ENCODE data around the gene PTPRN2. TPM values are rescaled to one million over a fixed set of nuclear protein-coding genes. Genes with fewer than 3 reads are reported as not detected.

The PTPRN2 gene
- total RNA-seq, 1 experiment from 2014 or later = 2.1 TPM

DNA sequence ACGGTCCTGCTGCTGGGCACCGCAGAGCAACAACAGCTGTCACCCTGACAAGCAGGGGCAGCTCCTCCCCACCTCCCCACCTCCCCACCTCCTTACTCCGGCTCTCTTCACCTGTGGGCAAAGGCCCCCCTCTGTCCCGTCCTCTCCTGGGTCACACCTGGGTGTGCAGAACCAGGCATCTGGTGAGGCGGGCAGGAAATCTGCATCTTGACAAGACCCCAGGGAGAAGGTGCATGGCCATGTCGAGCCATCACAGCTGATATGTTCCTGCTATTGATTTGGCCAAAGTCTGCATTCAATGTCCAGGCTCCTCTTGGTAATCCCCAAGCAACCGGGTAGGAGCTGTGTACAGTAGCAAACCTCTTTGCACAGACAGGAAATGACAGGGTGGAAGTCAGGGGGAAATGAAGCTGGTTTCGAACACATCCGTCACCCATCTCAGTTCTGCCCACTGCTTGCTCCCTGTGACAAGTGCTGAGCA lies 696.7 kb downstream of the PTPRN2 start:
- no peak for DNase-seq (ENCODE audit: low read depth, low spot score)
- Histone ChIP-seq H3K9me3 (ENCODE audit: control insufficient read depth in 1 of 2, insufficient read depth in 1 of 2, low read depth in 1 of 2, low read length in 2 of 2) (no peaks in the 10 kb centered on the region), H3K9me2 (ENCODE audit: insufficient read depth) (no peaks in the 10 kb centered on the region), H3K27me3 (ENCODE audit: insufficient read depth, low read length) (0 out of 2 replicates have a peak, but pooled peaks cover 7% of the 10 kb centered on the region), H3K36me3 (ENCODE audit: control insufficient read depth in 1 of 2, insufficient read depth in 2 of 2, low read length in 2 of 2) (no peaks in the 10 kb centered on the region), H3K4me1 (ENCODE audit: control insufficient read depth in 1 of 2, insufficient read depth in 2 of 2, low read length in 2 of 2) (no peaks in the 10 kb centered on the region), H3K4me2 (ENCODE audit: low read length) (no peak overlapping the region), H3K79me2 (ENCODE audit: insufficient read depth, low read length) (no peaks in the 10 kb centered on the region), H3K9ac (ENCODE audit: low read length) (no peak overlapping the region), H2AFZ (ENCODE audit: low read depth, low read length, poor library complexity, severe bottlenecking) (no peak overlapping the region), H4K20me1 (ENCODE audit: insufficient read depth) (no peaks in the 10 kb centered on the region), H3K27ac (ENCODE audit: low read depth, low read length) (no peak overlapping the region), H3K4me3 (replicated peaks in 1 of 2; ENCODE audit: low read depth in 1 of 2, low read length in 2 of 2) (no peak overlapping the region)
- no TSS peak for BruUV-seq (replicated peaks)
- no peak for TF ChIP-seq ZFX (IDR thresholded peaks at IDR 0.05)
- TF ChIP-seq RAD21 (IDR thresholded peaks at IDR 0.05; ENCODE audit: low read depth) = no peak
- TF ChIP-seq, protein P1, sequence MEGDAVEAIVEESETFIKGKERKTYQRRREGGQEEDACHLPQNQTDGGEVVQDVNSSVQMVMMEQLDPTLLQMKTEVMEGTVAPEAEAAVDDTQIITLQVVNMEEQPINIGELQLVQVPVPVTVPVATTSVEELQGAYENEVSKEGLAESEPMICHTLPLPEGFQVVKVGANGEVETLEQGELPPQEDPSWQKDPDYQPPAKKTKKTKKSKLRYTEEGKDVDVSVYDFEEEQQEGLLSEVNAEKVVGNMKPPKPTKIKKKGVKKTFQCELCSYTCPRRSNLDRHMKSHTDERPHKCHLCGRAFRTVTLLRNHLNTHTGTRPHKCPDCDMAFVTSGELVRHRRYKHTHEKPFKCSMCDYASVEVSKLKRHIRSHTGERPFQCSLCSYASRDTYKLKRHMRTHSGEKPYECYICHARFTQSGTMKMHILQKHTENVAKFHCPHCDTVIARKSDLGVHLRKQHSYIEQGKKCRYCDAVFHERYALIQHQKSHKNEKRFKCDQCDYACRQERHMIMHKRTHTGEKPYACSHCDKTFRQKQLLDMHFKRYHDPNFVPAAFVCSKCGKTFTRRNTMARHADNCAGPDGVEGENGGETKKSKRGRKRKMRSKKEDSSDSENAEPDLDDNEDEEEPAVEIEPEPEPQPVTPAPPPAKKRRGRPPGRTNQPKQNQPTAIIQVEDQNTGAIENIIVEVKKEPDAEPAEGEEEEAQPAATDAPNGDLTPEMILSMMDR (IDR thresholded peaks at IDR 0.05 in 2 of 3, conservative IDR thresholded peaks at IDR 0.05 in 1 of 3; ENCODE audit: borderline replicate concordance in 1 of 3, insufficient read depth in 1 of 3, low read depth in 2 of 3, low read length in 2 of 3) = no peak
- no peak for TF ChIP-seq REST (IDR thresholded peaks at IDR 0.05; ENCODE audit: low read depth)
- TF ChIP-seq, protein P2, sequence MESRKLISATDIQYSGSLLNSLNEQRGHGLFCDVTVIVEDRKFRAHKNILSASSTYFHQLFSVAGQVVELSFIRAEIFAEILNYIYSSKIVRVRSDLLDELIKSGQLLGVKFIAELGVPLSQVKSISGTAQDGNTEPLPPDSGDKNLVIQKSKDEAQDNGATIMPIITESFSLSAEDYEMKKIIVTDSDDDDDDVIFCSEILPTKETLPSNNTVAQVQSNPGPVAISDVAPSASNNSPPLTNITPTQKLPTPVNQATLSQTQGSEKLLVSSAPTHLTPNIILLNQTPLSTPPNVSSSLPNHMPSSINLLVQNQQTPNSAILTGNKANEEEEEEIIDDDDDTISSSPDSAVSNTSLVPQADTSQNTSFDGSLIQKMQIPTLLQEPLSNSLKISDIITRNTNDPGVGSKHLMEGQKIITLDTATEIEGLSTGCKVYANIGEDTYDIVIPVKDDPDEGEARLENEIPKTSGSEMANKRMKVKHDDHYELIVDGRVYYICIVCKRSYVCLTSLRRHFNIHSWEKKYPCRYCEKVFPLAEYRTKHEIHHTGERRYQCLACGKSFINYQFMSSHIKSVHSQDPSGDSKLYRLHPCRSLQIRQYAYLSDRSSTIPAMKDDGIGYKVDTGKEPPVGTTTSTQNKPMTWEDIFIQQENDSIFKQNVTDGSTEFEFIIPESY (IDR thresholded peaks at IDR 0.05; ENCODE audit: extremely low read depth, insufficient replicate concordance, low read length) = no peak
- TF ChIP-seq SRF (IDR thresholded peaks at IDR 0.05; ENCODE audit: low read depth) = no peak
- TF ChIP-seq SP1 (IDR thresholded peaks at IDR 0.05; ENCODE audit: low read depth) = no peak
- no peak for TF ChIP-seq ZNF274 (IDR thresholded peaks at IDR 0.05; ENCODE audit: low read depth, low read length)
- TF ChIP-seq TCF7L2 (IDR thresholded peaks at IDR 0.05; ENCODE audit: borderline replicate concordance, extremely low read depth, insufficient read depth, insufficient read length) = no peak
- CTCF ChIA-PET = no interaction called here
- POLR2A ChIA-PET = no interaction called here
- no peak for ATAC-seq
- RAD21 ChIA-PET (ENCODE audit: low non-redundant PET in 1 of 2, low total read pairs in 2 of 2, uncharacterized antibody in 2 of 2, unreplicated experiment in 2 of 2) = no interaction called here
- intact Hi-C loops (cut with micrococcal nuclease) = no loop called here
